Measurements from ENCODE around the gene ORM2.

- TF ChIP-seq CTCF (conservative IDR thresholded peaks at IDR 0.05; ENCODE audit: low read depth in 2 of 2) (no peak), CREB1 (CRISPR knock-in tag; IDR thresholded peaks at IDR 0.05; ENCODE audit: low read depth) (no peak), ZNF331 (CRISPR knock-in tag; IDR thresholded peaks at IDR 0.05; ENCODE audit: low read depth) (no peak), EZH2phosphoT487 (IDR thresholded peaks at IDR 0.05; ENCODE audit: unreplicated experiment) (no peak), EZH2 (IDR thresholded peaks at IDR 0.05; ENCODE audit: low read depth, unreplicated experiment) (no peak), POLR2AphosphoS5 (IDR thresholded peaks at IDR 0.05; ENCODE audit: low read depth) (no peak), JUNB (IDR thresholded peaks at IDR 0.05; ENCODE audit: unreplicated experiment) (no peak), NANOG (IDR thresholded peaks at IDR 0.05; ENCODE audit: borderline replicate concordance) (no peak), ZNF462 (CRISPR knock-in tag; IDR thresholded peaks at IDR 0.05) (no peak)
- TF ChIP-seq, protein P1, sequence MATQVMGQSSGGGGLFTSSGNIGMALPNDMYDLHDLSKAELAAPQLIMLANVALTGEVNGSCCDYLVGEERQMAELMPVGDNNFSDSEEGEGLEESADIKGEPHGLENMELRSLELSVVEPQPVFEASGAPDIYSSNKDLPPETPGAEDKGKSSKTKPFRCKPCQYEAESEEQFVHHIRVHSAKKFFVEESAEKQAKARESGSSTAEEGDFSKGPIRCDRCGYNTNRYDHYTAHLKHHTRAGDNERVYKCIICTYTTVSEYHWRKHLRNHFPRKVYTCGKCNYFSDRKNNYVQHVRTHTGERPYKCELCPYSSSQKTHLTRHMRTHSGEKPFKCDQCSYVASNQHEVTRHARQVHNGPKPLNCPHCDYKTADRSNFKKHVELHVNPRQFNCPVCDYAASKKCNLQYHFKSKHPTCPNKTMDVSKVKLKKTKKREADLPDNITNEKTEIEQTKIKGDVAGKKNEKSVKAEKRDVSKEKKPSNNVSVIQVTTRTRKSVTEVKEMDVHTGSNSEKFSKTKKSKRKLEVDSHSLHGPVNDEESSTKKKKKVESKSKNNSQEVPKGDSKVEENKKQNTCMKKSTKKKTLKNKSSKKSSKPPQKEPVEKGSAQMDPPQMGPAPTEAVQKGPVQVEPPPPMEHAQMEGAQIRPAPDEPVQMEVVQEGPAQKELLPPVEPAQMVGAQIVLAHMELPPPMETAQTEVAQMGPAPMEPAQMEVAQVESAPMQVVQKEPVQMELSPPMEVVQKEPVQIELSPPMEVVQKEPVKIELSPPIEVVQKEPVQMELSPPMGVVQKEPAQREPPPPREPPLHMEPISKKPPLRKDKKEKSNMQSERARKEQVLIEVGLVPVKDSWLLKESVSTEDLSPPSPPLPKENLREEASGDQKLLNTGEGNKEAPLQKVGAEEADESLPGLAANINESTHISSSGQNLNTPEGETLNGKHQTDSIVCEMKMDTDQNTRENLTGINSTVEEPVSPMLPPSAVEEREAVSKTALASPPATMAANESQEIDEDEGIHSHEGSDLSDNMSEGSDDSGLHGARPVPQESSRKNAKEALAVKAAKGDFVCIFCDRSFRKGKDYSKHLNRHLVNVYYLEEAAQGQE (IDR thresholded peaks at IDR 0.05; ENCODE audit: unreplicated experiment), result no peak
- TF ChIP-seq, protein P2, sequence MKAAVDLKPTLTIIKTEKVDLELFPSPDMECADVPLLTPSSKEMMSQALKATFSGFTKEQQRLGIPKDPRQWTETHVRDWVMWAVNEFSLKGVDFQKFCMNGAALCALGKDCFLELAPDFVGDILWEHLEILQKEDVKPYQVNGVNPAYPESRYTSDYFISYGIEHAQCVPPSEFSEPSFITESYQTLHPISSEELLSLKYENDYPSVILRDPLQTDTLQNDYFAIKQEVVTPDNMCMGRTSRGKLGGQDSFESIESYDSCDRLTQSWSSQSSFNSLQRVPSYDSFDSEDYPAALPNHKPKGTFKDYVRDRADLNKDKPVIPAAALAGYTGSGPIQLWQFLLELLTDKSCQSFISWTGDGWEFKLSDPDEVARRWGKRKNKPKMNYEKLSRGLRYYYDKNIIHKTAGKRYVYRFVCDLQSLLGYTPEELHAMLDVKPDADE (IDR thresholded peaks at IDR 0.05), result no peak
Measured at GRCh38 chr9:114300153-114300845, 29.4 kb upstream of the ORM2 start.
